ENCODE results near the gene N4BP2L2.

- no peak for TF ChIP-seq EZH2phosphoT487 (conservative IDR thresholded peaks at IDR 0.05; ENCODE audit: low read length)
- TF ChIP-seq, protein P1, sequence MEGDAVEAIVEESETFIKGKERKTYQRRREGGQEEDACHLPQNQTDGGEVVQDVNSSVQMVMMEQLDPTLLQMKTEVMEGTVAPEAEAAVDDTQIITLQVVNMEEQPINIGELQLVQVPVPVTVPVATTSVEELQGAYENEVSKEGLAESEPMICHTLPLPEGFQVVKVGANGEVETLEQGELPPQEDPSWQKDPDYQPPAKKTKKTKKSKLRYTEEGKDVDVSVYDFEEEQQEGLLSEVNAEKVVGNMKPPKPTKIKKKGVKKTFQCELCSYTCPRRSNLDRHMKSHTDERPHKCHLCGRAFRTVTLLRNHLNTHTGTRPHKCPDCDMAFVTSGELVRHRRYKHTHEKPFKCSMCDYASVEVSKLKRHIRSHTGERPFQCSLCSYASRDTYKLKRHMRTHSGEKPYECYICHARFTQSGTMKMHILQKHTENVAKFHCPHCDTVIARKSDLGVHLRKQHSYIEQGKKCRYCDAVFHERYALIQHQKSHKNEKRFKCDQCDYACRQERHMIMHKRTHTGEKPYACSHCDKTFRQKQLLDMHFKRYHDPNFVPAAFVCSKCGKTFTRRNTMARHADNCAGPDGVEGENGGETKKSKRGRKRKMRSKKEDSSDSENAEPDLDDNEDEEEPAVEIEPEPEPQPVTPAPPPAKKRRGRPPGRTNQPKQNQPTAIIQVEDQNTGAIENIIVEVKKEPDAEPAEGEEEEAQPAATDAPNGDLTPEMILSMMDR (IDR thresholded peaks at IDR 0.05; ENCODE audit: insufficient read depth, low read length, poor library complexity, severe bottlenecking): no peak
Observed at GRCh38 chr13:32473650-32474049, 64.9 kb downstream of the N4BP2L2 start.

Data from SU-DHL-6 (cell line).